Activated T-cell treated with anti-CD3 and anti-CD28 coated beads, Interleukin-2, amount 50 U/mL, for 1 hour (primary cell): Measurements from ENCODE around the gene MESP2.
"Not testable (repeated sequence)": the region's sequence is repeated elsewhere in the genome, so short reads cannot be mapped to it uniquely, and the experiment has no call there.

ENCODE experiments used
- DNase-seq: peaks from one replicate; pipeline ENCODE4 v3.0.0-alpha.2; 2020

The MESP2 gene

DNA sequence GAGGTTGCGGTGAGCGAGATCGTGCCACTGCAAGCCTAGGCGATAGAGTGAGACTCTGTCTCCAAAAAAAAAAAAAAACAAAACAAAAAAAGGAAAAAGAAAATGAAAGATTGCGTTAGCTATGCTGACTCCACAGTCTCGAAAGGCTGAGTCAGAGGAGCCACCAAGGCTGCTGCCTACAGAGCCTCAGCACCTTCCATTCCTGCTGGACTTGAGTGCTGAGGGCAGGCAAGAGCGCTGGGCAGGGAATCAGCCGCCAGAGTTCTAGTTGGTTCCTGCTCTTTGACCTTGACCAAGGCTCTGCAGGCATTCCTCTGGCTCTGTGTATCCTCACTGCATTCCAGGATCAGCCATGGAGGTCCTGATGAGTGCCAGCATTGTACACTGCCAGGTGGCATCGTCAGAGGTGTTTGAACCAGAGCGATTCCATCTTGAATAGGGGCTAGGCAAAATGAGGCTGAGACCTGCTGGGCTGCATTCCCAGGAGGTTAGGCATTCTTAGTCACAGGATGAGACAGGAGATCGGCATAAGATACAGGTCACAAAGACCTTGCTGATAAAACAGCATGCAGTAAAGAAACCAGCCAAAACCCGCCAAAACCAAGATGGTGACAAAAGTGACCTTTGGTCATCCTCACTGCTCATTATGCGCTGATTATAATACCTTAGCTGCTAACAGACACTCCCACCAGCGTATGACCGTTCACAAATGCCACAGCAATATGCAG is 5.9 kb downstream of the MESP2 start:
- DNase-seq = no peak

DNA sequence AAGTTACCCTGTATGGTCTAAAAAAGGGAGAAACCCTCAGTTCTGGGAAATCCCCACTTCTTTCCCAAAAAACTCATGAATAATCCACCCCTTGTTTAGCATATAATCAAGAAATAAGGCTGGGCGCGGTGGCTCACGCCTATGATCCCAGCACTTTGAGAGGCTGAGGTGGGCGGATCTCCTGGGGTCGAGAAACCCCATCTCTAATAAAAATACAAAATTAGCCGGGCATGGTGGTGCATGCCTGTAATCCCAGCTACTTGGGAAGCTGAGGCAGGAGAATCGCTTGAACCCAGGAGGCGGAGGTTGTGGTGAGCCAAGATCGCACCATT is 6.5 kb downstream of the MESP2 start:
- not testable (repeated sequence) for DNase-seq

DNA sequence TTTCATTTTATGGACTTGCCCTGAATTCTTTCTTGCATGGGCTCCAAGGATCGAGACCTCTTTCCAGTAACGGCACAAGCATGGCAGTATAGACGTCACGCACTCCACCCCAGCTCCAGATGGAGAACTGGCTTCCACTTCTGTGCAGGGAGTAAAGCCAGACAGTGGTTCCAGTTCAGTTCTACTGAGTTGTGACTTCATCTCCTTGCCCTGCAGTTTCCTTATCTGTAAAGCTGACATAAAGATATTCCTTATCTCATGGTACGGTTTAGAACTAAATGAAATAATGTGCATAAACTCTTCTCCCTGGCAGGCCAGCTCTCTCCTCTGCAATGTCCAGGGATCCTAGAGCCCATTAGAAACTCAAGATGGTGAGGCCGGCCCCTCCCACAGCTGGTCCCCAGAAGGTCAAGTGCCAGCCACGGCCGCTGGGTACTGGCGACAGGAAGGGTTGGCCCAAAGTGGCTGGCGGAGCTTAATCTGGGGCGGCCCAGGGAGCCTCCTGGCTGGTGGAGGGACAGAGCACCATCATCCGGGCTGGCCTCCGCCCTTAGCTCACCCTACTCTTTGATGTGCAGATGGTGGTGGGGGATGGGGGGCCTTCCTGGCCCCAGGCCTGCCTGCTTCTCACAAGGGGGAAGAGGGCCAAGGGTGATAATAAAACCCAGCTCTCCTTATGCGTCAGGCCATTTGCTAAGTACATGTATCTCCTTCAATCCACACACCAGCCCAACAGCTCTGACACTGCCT is 7.2 kb downstream of the MESP2 start:
- no peak for DNase-seq

DNA sequence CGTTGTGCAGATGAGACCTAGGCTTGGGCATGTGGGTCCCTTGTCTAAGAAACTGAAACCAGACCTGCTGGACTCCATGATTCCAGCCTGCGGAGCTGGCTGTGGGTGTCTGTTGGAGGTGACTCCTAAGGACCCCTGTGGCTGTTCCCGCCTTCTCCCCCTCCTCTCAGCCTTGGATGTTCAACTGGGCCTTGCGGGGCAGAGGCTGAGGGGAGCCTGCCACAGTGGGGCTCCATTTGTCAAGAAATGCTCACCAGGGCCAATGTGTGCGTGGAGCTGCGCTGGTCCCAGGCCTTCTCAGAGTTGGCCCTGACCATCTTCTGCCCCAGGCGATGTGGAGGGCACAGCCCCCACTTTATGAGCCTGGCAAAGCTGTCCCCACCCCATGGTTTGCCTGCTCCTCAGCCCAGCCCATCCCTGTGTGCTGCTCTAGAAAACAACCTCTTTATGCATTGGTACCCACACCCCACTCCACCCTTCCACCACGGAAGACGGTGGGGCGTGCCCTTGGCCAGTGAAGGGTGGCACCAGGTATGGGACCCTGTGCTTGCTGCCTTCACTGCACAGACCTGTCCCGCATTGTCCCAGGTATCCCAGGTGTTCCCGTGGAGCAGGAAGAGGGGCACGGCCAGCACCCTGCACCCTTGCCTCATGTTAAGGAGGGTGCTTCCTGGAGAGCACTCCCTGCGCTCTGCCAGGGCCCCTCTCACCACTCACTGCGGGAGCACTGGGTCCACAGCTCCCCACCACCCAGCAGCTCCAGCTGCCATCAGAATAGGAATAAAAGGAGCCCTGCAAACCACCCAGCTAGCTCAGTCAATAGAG is 7.9 kb downstream of the MESP2 start:
- DNase-seq = no peak

DNA sequence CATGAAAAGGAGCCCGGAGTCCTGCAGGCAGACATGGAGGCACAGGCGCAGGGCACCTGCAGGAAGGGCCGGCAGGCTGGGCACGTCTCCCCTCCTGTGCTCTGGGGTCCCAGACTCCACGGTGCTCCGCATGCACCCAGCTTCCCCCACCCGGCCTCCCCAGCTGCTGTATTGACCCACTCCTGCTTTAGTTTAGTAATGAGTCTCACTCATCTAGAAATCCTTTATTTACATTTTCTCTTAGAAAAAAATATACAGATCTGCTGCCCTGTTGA is 8.5 kb downstream of the MESP2 start:
- DNase-seq = no peak

DNA sequence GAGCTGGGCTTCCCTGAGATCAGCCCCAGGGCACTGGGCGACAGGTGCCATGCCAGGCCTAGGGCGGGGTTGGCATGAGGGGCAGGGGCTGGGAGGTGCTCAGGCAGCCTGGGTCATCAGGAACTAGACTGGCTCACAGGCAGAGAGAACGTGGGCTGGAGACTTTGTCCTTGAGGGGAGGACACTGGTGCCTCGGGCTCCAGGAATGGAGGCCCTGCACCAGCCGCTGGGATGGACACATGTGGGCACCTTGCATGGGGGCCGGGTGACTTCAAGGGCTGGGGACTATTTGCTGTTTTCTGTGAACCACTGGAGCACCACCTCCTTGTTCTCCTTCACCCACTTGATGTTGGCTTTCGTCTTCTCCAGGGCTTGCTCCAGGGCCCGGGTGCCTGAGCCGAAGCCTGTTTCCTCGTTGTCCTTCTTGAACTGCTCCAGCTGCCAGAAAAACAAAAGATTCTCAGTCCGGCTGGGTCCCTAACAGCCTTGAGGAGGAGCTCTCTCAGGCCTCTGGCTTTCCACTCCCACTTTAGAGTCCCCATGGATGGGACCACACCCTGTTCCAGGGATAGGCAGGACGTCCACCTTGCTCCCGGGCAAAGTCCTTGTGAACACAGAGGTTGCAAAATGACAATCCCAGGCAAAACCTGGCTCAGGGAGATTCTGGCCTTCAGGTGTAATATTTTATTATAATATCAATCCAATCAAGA is 9.1 kb downstream of the MESP2 start:
- DNase-seq = no peak

DNA sequence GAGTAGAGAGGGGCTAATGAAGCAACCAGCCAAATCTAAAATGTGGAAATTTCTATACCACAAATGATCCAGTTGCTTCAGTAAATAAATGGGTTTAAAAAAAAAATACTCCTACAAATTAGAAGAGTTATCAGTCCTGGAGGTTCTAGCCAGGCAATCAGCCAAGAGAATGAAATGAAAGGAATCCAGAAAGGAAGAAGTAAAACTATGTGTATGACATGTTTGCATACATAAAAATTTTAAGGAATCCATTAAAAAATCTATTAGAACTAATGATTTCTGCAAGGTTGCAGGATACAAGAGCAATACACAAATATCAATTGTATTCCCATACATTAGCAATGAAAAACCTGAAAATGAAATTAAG is 9.6 kb downstream of the MESP2 start:
- no peak for DNase-seq

DNA sequence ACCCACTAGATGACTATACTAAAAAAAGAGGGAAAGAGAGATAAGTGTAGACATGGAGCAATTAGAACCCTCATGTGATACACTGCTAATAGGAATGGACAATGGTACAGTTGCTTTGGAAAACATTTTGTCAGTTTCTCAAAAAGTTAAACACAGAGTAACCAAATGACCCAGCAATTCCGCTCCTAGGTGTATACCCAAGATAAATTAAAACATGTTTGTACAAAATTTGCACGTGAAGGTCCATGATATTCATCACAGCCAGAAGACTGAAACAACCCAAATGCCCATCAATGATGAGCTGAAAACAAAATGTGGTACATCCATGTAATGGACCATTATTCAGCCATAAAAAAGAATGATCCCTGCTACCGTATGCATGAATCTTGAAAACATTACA is 11.8 kb downstream of the MESP2 start:
- no peak for DNase-seq

DNA sequence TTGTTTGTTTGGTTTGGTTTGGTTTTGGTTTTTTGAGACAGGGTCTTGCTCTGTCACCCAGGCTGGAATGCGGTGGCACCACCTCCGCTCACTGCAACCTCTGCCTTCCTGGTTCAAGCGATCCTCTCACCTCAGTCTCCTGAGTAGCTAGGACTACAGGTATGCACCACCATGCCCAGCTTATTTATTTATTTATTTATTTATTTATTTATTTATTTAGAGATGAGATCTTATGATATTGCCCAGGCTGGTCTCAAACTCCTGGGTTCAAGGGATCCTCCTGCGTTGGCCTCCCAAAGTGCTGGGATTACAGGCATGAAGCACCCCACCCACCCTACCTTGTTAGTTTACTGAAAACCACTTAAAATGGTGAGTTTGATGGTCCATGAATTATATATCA is 12.5 kb downstream of the MESP2 start:
- DNase-seq = not testable (repeated sequence)

DNA sequence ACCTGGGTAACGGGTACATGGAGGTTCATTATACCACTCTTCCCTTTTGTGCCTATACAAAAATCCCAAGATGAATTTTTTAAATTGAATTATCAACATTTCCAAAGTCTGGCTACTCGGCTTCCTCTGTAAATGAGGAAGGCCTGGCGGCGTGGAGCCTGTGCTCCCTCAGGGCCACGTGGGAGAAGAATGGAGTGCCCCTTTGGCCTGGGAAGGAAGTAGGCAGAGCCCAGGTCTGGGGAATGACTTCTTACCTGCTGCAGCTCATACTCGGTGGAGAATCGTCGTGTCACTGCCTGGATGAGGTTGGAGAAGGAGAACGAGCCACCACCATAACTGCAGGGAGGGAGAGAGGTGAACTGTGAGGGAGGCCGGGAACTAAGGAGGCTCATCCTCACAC is 14.1 kb downstream of the MESP2 start:
- DNase-seq = no peak

DNA sequence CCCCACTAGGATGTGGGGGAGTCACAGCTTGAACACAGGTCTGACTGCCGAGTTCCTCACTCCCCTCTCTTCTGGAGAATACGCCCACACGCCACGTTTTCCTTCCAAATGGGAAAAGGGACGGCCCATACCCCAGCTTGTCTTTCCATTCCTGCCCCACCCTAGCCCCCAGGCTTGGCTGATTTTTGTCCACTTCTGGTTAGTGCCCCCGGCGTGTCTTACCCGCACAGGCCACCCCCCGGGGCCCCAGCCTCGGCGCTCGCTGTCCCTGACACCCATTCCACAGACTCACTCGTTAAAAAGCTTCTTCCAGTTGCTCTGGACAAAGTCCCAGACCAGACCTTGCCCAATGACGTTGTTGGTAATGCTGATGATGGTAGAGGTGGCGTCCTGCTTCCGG is 14.5 kb downstream of the MESP2 start:
- no peak for DNase-seq

DNA sequence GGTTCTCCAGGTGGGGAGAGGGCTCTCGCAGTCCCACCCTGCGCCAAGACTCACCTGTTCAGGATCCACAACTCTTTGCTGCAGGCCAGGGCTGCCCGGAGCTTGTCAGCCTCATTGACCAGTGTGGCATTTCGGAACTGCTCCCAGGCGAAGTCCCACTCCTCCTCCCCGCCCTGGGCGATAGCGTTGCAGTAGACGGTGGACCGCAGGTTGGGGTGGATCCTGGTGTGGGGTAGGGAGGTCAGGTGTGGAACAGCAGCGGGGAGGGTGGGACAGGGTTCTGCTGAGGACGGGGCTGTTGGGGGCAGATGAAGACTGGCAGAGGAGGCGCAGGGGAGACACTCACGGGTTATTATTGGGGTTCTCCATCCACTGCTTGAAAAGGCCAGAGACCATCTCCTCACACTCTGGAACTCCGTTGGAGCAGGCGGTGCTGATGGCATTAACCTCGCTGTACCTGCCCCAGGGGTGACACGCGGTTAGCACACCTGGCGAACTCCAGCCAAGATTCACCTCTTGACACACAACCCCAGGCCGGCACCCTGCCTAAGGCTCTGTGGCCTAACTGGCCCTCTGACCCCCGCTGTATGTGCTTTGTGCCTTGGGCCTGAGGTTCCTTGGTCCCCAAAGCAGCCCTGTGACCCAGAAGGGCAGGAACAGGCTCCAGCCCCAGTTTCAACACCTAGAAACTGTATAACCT is 16.1 kb downstream of the MESP2 start:
- no peak for DNase-seq

DNA sequence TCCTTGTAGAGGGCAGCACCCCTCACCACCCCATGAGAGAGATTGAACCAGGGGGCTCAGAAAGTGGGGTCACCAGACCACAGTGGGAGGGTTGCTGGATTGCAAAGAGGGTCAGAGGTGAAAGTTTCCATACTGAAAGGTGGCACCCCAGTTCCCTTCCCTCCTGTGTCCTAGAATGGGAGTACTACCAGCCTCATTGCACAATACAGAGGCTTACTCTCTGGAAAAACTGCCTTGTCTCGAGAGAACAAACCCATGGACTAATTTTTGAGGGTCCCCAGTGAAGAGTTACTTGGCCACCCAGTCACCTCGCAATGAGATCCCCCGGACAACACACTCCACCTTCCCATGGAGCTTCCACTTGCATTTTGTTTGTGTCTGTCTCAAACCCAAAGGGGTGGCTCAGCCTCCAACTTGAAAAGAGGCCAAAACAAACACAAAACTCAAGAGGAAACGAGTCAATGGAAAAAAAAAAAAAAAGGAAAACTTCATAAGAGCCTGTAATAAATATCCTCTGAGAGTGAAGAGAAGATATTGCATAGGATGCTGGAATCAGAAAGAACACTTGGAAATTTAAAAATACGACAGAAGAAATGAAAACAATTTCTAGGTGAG is 18.6 kb downstream of the MESP2 start:
- no peak for DNase-seq

DNA sequence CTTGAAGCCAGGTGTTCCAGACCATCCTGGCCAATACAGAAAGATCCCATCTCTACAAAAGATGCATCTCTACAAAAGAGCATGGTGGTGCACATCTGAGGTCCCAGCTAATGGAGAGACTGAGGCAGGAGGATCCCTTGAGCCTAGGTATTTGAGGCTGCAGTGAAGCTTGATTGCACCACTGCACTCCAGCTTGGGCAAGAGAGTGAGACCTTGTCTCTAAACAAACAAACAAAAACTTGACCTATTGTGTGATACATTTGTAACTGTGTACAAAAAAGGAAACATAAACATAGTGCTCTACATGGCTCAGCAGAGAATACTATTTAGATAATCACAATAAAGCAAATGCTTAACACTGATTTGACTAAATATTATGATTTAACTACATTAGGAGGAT is 19.9 kb downstream of the MESP2 start:
- DNase-seq = no peak

DNA sequence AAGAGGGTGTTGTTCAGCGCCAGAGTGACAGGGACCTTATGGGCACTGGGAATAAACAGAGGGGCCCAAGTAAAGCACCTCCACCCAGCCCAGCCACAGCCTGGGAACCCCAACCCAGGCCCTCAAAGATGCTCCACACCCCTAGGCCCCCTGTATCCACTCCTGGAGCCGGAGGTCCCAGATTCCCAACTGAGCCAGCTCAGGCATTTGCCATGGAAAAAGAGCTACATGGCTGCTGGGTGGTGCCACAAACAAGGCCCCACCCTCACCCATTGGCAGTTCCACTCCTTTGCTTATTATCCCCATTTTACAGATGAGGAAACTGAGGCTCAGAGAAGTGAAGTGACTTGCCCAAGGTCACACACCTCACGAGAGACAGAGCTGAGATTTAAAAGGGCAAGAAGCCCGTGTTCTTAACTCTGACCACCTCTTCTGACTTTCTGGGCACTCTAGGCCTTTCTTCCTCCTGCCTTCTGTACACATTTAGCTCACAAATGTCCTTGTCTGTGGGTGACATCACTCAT is 21.6 kb downstream of the MESP2 start:
- DNase-seq = no peak

DNA sequence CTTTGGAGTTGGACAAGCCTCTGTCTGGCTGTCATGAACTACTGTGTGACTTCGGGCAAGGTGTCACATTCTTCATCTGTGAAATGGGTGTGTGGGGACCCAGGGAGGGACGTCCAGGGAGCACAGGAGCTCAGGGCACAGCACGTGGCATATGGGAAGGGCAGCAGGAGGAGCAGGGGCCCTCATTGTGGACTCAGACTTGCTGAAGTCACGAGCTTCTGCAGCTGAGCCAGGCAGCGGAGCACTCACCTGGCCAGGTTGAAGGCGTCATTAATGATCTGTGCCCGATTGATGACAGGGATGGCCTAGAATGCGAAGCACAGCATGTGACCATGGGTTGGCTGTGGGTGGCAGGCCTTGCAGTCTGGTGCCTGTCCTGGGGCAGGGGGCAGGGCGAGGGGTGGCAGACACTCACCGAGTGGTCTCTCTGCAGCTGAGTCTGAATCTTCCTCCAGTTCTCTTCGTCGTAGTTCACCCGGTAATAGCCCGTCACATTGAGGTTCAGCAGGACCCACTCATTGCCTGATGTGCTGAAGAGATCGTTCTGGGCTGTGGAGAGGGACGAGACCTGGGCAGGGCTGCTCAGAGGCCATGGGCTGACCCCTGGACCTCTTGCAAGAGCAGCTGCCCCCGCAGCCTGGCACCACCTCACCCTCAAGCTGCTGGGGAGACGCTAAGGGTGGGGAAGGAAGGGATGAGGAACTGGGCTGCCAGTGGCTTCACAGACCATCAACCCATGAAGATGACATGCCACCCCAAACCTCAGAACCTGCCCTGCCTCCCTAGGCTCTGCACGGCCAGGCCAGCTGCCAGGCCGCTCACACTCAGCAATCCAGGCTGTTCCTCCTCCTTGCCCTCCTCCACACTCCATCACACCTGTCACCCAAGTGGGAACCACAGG is 23.1 kb downstream of the MESP2 start:
- no peak for DNase-seq

DNA sequence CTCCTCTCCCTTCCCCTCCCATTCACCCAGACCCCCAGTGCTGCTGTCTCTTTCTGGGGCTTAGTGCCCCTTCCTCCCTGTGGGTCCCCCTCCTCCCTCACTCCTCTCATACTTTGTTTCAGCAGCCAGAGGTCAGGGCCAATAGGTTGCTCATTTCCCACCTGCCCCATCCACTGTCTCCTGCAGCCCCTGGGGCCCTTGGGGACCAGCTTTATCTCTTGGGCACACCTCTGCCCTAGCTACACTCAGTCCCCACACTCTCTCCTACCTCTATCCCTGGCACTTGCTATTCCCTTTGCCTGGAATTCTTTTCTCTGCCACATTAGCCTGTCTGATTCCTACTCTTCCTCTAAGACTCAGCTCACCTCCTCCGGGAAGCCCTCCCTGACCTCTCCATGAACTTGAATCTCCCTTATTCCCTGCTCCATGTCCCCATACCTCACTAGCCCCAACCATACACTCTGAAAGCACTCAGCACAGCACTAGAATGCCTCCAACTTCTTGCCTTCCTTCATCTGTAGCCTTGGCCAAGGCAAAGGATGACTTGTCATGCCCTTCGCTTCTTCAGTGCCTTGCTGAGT is 23.9 kb downstream of the MESP2 start:
- no peak for DNase-seq

DNA sequence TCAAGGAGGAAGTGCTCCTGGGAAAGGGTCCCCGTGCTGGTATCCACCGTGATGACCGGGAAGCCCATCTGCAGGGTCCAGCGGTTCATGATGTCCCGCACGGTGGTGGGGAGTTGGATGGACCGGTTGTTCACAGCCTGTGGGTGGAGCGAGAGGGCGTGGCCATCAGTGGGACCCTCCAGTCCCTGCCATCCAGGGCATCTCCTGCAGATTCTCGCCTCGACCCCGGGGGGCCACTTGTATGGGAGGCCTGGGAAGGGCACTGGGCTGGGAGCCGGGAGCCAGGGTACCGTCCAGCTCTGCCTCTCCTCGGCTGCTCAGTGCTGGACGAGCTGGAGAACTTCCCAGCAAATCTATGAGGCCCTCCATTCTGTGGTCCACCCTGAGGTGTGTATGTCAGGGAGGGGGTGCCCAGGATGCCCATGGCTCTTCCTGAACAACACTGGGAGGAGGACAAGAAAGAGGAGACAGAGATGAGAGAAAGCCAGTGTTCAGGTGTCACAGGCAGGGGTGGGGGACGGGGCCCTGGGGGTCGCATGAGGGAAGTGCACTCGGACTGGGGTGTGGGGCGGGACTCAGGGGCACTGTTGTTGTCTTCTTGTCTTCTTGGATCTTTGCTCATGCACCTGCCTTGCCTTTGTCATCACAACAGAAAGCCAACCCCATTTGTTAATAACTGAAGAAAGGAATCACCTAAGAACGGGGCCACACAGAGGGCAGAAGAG is 25.5 kb downstream of the MESP2 start:
- no peak for DNase-seq

DNA sequence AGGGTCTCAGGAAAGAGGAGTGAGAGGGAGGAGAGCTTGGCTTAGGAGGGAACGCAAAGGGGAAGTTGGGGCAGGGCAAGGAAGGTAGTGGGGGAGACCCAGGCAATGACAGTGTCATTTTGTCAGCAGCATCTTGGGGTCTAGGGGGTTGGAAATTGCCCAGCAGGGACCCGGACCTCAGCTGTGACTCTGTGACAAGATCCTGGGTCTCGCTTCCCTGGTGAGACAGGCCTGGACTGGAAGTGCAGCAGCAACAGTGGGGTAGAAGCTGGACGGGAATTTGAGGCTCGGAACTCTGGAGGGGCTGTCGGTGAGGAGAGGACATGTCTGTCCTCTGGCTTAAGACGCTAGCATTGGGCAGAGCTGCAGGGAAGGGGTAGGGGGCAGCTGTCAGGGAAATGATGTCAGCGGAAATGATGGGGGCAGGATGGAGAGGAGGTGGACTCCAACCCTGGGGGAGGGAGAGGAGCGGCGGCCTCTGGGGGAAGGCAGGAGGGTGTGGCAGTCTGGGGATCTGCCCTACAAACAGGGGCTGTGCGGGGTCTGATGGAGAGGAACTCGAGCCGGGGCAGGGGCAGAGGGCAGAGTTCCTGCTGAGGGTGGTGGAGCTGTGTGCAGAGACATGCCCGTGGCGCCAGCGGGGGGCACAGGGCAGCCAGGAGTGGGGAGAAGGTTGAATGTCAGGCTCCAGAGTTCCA is 26.2 kb downstream of the MESP2 start:
- DNase-seq = no peak
